ENCODE data around the gene VASH1.
"Not testable (repeated sequence)": the region's sequence is repeated elsewhere in the genome, so short reads cannot be mapped to it uniquely, and the experiment has no call there.

Gene VASH1

GRCh38 chr14:76720382-76720813 lies 40.9 kb upstream of the VASH1 start:
- H3K27ac ChIP-seq (ENCODE audit: insufficient read depth, low read depth, low read length, poor library complexity, severe bottlenecking): no peak overlapping the region
- H3K4me1 ChIP-seq (ENCODE audit: control insufficient read depth, insufficient read depth, low read length): no peaks in the 10 kb centered on the region
- H3K36me3 ChIP-seq (ENCODE audit: control insufficient read depth, insufficient read depth, low read length): no peaks in the 10 kb centered on the region
- H3K4me3 ChIP-seq (ENCODE audit: insufficient read depth, low read depth, low read length): no peak overlapping the region
- whole genome bisulfite sequencing, 2 experiments: 77 to 78% methylated on average over 3 of the region's 3 CpGs
- no peaks in the 10 kb centered on the region for H3K9me3 ChIP-seq (ENCODE audit: control insufficient read depth, low read length)
- H3K27me3 ChIP-seq (ENCODE audit: control insufficient read depth, insufficient read depth, low read length, poor library complexity, severe bottlenecking): no peaks in the 10 kb centered on the region

GRCh38 chr14:76721506-76721905 lies 39.8 kb upstream of the VASH1 start:
- not testable (repeated sequence) for H3K36me3 ChIP-seq (ENCODE audit: control insufficient read depth, insufficient read depth, low read length); H3K4me1 ChIP-seq (ENCODE audit: control insufficient read depth, insufficient read depth, low read length); H3K4me3 ChIP-seq (ENCODE audit: insufficient read depth, low read depth, low read length); H3K27ac ChIP-seq (ENCODE audit: insufficient read depth, low read depth, low read length, poor library complexity, severe bottlenecking); H3K9me3 ChIP-seq (ENCODE audit: control insufficient read depth, low read length); H3K27me3 ChIP-seq (ENCODE audit: control insufficient read depth, insufficient read depth, low read length, poor library complexity, severe bottlenecking)
- WGBS, 2 experiments: 91% methylated on average over 11 of the region's 11 CpGs

DNA sequence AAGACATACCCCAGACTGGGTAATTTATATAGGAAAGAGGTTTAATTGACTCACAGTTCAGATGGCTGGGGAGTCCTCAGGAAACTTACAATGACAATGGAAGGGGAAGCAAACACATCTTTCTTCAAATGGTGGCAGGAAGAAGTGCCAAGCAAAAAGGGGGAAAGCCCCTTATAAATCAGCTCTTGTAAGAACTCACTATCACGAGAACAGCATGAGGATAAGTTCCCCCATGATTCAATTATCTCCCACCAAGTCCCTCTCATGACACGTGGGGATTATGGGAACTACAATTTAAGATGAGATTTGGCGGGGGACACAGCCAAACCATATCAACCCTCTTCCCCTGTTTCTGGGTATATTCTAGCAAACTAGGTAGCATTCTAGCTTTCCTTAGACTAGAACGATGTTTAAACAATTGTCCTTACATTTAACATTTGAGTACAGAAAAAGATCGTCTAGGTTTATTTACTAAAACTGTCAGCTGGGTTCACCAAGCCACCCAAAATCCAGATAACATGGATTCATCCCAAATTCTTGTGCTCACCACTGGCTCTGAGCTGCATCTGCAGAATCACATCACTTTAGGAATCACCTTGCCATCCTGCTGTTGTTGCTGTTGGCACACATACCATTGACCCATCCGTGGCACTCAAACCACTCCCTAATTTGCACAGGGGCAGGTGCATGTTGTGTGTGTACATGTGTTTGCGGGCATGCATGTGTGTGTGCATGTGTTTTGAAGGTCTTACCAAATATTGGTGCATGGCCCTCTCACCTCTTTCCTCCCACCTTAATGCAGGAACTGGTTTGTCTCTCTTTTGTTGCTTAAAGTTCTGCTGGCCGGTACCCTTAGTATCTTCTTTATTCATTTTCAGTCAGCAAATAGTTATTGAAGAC lies 36.4 kb upstream of the VASH1 start:
- H3K36me3 ChIP-seq (ENCODE audit: control insufficient read depth, insufficient read depth, low read length): no peaks in the 10 kb centered on the region
- no peaks in the 10 kb centered on the region for H3K9me3 ChIP-seq (ENCODE audit: control insufficient read depth, low read length)
- H3K4me3 ChIP-seq (ENCODE audit: insufficient read depth, low read depth, low read length): no peak overlapping the region
- H3K27me3 ChIP-seq (ENCODE audit: control insufficient read depth, insufficient read depth, low read length, poor library complexity, severe bottlenecking): no peaks in the 10 kb centered on the region
- 73 to 78% methylated on average over 8 of the region's 8 CpGs for WGBS, 2 experiments
- no peaks in the 10 kb centered on the region for H3K4me1 ChIP-seq (ENCODE audit: control insufficient read depth, insufficient read depth, low read length)
- no peak overlapping the region for H3K27ac ChIP-seq (ENCODE audit: insufficient read depth, low read depth, low read length, poor library complexity, severe bottlenecking)

DNA sequence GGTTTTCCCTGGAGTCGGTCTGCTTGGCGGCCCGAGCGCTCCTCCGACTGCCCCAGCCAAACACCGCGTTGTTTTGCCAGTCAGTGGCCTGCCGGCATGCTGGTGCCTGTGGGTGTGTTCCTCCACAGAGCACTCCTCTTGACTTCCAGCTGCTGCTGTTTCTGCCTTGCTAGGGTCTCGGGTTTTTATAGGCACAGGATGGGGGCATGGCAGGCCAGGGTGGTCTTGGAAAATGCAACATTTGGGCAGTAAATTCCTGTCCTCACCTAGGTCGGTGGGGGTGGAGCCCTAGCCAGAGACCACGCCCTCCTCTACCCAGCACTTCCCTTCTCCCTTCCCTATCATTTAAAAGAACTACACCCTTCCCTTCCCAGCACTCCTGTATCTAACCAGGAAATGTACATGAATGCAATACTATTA lies 34.7 kb upstream of the VASH1 start:
- Histone ChIP-seq H3K36me3 (ENCODE audit: control insufficient read depth, insufficient read depth, low read length) (no peaks in the 10 kb centered on the region), H3K9me3 (ENCODE audit: control insufficient read depth, low read length) (no peaks in the 10 kb centered on the region), H3K27me3 (ENCODE audit: control insufficient read depth, insufficient read depth, low read length, poor library complexity, severe bottlenecking) (no peaks in the 10 kb centered on the region), H3K27ac (ENCODE audit: insufficient read depth, low read depth, low read length, poor library complexity, severe bottlenecking) (no peak overlapping the region), H3K4me3 (ENCODE audit: insufficient read depth, low read depth, low read length) (no peak overlapping the region), H3K4me1 (ENCODE audit: control insufficient read depth, insufficient read depth, low read length) (no peaks in the 10 kb centered on the region)
- 74 to 78% methylated on average over 11 of the region's 11 CpGs for WGBS, 2 experiments

- no peak overlapping the region for H3K4me3 ChIP-seq (ENCODE audit: insufficient read depth, low read depth, low read length)
- H3K27ac ChIP-seq (ENCODE audit: insufficient read depth, low read depth, low read length, poor library complexity, severe bottlenecking): no peak overlapping the region
- no peaks in the 10 kb centered on the region for H3K4me1 ChIP-seq (ENCODE audit: control insufficient read depth, insufficient read depth, low read length)
- 67 to 89% methylated on average over 3 to 4 of the region's 4 CpGs for WGBS, 2 experiments
- H3K9me3 ChIP-seq (ENCODE audit: control insufficient read depth, low read length): no peaks in the 10 kb centered on the region
- H3K36me3 ChIP-seq (ENCODE audit: control insufficient read depth, insufficient read depth, low read length): no peaks in the 10 kb centered on the region
- no peaks in the 10 kb centered on the region for H3K27me3 ChIP-seq (ENCODE audit: control insufficient read depth, insufficient read depth, low read length, poor library complexity, severe bottlenecking)
Observed at GRCh38 chr14:76727384-76727783, 33.9 kb upstream of the VASH1 start.

- Histone ChIP-seq H3K9me3 (ENCODE audit: control insufficient read depth, low read length) (no peaks in the 10 kb centered on the region), H3K4me3 (ENCODE audit: insufficient read depth, low read depth, low read length) (no peak overlapping the region), H3K4me1 (ENCODE audit: control insufficient read depth, insufficient read depth, low read length) (no peaks in the 10 kb centered on the region), H3K36me3 (ENCODE audit: control insufficient read depth, insufficient read depth, low read length) (no peaks in the 10 kb centered on the region), H3K27ac (ENCODE audit: insufficient read depth, low read depth, low read length, poor library complexity, severe bottlenecking) (no peak overlapping the region), H3K27me3 (ENCODE audit: control insufficient read depth, insufficient read depth, low read length, poor library complexity, severe bottlenecking) (no peaks in the 10 kb centered on the region)
- 89 to 90% methylated on average over 1 of the region's 1 CpG for WGBS, 2 experiments
Observed at GRCh38 chr14:76727901-76728300, 33.4 kb upstream of the VASH1 start.

DNA sequence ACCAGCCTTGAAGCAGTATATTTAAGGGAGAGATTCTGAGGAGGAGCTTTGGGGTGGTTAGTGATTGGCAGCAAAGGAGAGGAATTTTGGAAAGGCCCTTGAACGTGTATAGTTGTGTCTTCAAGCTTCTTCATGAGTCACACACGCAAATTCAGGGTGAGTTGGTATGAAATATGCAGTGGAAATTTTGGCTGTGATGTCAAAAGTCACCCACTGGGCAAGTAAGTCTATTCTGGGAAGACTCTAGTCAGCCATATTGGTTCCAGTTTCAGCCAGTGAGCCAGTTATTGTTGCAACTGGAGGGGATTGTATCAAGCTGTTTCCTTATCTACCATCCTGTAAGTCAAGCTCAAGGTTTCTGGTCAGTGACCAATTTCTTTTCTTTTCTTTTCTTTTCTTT lies 32.0 kb upstream of the VASH1 start:
- H3K4me3 ChIP-seq (ENCODE audit: insufficient read depth, low read depth, low read length): no peak overlapping the region
- no peaks in the 10 kb centered on the region for H3K4me1 ChIP-seq (ENCODE audit: control insufficient read depth, insufficient read depth, low read length)
- no peak overlapping the region for H3K27ac ChIP-seq (ENCODE audit: insufficient read depth, low read depth, low read length, poor library complexity, severe bottlenecking)
- WGBS, 2 experiments: 95 to 99% methylated on average over 2 of the region's 2 CpGs
- no peaks in the 10 kb centered on the region for H3K9me3 ChIP-seq (ENCODE audit: control insufficient read depth, low read length)
- no peaks in the 10 kb centered on the region for H3K36me3 ChIP-seq (ENCODE audit: control insufficient read depth, insufficient read depth, low read length)
- no peaks in the 10 kb centered on the region for H3K27me3 ChIP-seq (ENCODE audit: control insufficient read depth, insufficient read depth, low read length, poor library complexity, severe bottlenecking)

GRCh38 chr14:76729953-76730505 lies 31.2 kb upstream of the VASH1 start:
- H3K4me1 ChIP-seq (ENCODE audit: control insufficient read depth, insufficient read depth, low read length): no peaks in the 10 kb centered on the region
- WGBS, 2 experiments: 85 to 93% methylated on average over 1 of the region's 1 CpG
- H3K27ac ChIP-seq (ENCODE audit: insufficient read depth, low read depth, low read length, poor library complexity, severe bottlenecking): no peak overlapping the region
- no peaks in the 10 kb centered on the region for H3K9me3 ChIP-seq (ENCODE audit: control insufficient read depth, low read length)
- H3K36me3 ChIP-seq (ENCODE audit: control insufficient read depth, insufficient read depth, low read length): no peaks in the 10 kb centered on the region
- no peak overlapping the region for H3K4me3 ChIP-seq (ENCODE audit: insufficient read depth, low read depth, low read length)
- H3K27me3 ChIP-seq (ENCODE audit: control insufficient read depth, insufficient read depth, low read length, poor library complexity, severe bottlenecking): no peaks in the 10 kb centered on the region

DNA sequence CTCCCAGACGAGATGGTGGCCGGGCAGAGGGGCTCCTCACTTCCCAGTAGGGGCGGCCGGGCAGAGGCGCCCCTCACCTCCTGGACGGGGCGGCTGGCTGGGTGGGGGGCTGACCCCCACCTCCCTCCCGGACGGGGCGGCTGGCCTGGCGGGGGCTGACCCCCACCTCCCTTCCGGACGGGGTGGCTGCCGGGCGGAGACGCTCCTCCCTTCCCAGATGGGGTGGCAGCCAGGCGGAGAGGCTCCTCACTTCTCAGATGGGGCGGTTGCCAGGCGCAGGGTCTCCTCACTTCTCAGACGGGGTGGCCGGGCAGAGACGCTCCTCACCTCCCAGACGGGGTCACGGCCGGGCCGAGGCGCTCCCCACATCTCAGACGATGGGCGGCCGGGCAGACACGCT lies 26.8 kb upstream of the VASH1 start:
- H3K4me3 ChIP-seq (ENCODE audit: insufficient read depth, low read depth, low read length); H3K4me1 ChIP-seq (ENCODE audit: control insufficient read depth, insufficient read depth, low read length); H3K36me3 ChIP-seq (ENCODE audit: control insufficient read depth, insufficient read depth, low read length); H3K9me3 ChIP-seq (ENCODE audit: control insufficient read depth, low read length); H3K27me3 ChIP-seq (ENCODE audit: control insufficient read depth, insufficient read depth, low read length, poor library complexity, severe bottlenecking); H3K27ac ChIP-seq (ENCODE audit: insufficient read depth, low read depth, low read length, poor library complexity, severe bottlenecking): not testable (repeated sequence)
- WGBS, 2 experiments: 91% methylated on average over 29 to 31 of the region's 31 CpGs

GRCh38 chr14:76736514-76736913 lies 24.8 kb upstream of the VASH1 start:
- Histone ChIP-seq H3K27me3 (ENCODE audit: control insufficient read depth, insufficient read depth, low read length, poor library complexity, severe bottlenecking) (no peaks in the 10 kb centered on the region), H3K4me3 (ENCODE audit: insufficient read depth, low read depth, low read length) (no peak overlapping the region), H3K27ac (ENCODE audit: insufficient read depth, low read depth, low read length, poor library complexity, severe bottlenecking) (no peak overlapping the region), H3K4me1 (ENCODE audit: control insufficient read depth, insufficient read depth, low read length) (no peaks in the 10 kb centered on the region), H3K9me3 (ENCODE audit: control insufficient read depth, low read length) (no peaks in the 10 kb centered on the region), H3K36me3 (ENCODE audit: control insufficient read depth, insufficient read depth, low read length) (no peaks in the 10 kb centered on the region)
